ENCODE measurements around the gene ATP6V1E1. TPM values are rescaled to one million over a fixed set of nuclear protein-coding genes. Genes with fewer than 3 reads are reported as not detected.

Gene ATP6V1E1
- total RNA-seq, 1 donor from 2014 or later = 112 TPM

DNA sequence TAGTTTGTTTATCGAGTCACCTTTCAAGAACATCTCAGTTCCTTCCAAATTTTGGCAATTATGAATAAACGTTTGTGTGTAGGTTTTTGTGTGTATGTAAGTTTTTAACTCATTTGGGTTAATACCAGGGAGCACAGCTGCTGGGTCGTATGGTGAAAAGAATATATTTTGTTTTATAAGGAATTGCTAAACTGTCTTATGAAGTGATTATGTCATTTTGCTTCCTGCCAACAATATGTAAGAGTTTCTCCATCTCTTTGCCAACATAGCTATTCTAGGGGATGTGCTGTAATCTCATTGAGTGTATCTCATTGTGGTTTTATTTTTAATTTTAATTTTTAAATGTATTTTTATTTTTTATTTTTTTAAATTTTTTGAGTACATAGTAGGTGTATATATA is 37.3 kb upstream of the ATP6V1E1 start:
- Mint-ChIP-seq H3K4me3 (ENCODE audit: unreplicated experiment) (no peak overlapping the region), H3K27ac (ENCODE audit: unreplicated experiment) (no peak overlapping the region), H3K9me3 (ENCODE audit: unreplicated experiment) (no peaks in the 10 kb centered on the region), H3K4me1 (ENCODE audit: low read depth, unreplicated experiment) (no peaks in the 10 kb centered on the region), H3K27me3 (ENCODE audit: unreplicated experiment) (peaks cover 2% of the 10 kb centered on the region), H3K36me3 (ENCODE audit: unreplicated experiment) (peaks cover 15% of the 10 kb centered on the region)
- no peak for DNase-seq
- TF ChIP-seq, protein P1, sequence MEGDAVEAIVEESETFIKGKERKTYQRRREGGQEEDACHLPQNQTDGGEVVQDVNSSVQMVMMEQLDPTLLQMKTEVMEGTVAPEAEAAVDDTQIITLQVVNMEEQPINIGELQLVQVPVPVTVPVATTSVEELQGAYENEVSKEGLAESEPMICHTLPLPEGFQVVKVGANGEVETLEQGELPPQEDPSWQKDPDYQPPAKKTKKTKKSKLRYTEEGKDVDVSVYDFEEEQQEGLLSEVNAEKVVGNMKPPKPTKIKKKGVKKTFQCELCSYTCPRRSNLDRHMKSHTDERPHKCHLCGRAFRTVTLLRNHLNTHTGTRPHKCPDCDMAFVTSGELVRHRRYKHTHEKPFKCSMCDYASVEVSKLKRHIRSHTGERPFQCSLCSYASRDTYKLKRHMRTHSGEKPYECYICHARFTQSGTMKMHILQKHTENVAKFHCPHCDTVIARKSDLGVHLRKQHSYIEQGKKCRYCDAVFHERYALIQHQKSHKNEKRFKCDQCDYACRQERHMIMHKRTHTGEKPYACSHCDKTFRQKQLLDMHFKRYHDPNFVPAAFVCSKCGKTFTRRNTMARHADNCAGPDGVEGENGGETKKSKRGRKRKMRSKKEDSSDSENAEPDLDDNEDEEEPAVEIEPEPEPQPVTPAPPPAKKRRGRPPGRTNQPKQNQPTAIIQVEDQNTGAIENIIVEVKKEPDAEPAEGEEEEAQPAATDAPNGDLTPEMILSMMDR (IDR thresholded peaks at IDR 0.05; ENCODE audit: partially characterized antibody, unreplicated experiment) = no peak

- Mint-ChIP-seq H3K4me1 (ENCODE audit: low read depth, unreplicated experiment) (no peaks in the 10 kb centered on the region), H3K27me3 (ENCODE audit: unreplicated experiment) (peaks cover 2% of the 10 kb centered on the region), H3K36me3 (ENCODE audit: unreplicated experiment) (peaks cover 15% of the 10 kb centered on the region), H3K27ac (ENCODE audit: unreplicated experiment) (no peak overlapping the region), H3K9me3 (ENCODE audit: unreplicated experiment) (peaks cover 2% of the 10 kb centered on the region), H3K4me3 (ENCODE audit: unreplicated experiment) (no peak overlapping the region)
- TF ChIP-seq, protein P1 (IDR thresholded peaks at IDR 0.05; ENCODE audit: partially characterized antibody, unreplicated experiment) = no peak
- DNase-seq = no peak
These were observed 36.7 kb upstream of the ATP6V1E1 start for GRCh38 chr22:17665248-17665647.

GRCh38 chr22:17664414-17665055 is 36.0 kb upstream of the ATP6V1E1 start:
- Mint-ChIP-seq H3K4me1 (ENCODE audit: low read depth, unreplicated experiment) (no peaks in the 10 kb centered on the region), H3K36me3 (ENCODE audit: unreplicated experiment) (peaks cover 15% of the 10 kb centered on the region), H3K4me3 (ENCODE audit: unreplicated experiment) (no peak overlapping the region), H3K9me3 (ENCODE audit: unreplicated experiment) (peaks cover 2% of the 10 kb centered on the region), H3K27ac (ENCODE audit: unreplicated experiment) (no peak overlapping the region), H3K27me3 (ENCODE audit: unreplicated experiment) (peaks cover 2% of the 10 kb centered on the region)
- TF ChIP-seq, protein P1 (IDR thresholded peaks at IDR 0.05; ENCODE audit: partially characterized antibody, unreplicated experiment) = no peak
- no peak for DNase-seq

DNA sequence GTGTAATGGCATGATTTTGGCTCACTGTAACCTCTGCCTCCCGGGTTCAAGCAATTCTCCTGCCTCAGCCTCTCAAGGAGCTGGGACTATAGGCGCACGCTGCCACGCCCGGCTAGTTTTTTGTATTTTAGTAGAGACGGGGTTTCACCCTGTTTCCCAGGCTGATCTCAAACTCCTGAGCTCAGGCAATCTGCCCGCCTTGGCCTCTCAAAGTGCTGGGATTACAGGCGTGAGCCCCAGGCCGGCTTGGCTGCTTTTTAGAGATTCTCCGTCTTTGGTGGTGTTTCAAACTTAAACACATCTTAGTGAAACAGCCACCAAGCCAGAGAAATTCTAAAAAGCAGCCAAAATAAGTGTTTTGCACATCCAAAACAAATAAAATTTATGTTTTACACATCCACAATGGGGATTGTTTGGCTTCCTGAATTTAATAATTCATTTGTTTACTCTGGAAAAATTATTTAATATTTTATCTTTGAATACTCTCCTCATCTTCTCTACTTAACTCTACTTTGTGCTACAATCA is 28.4 kb upstream of the ATP6V1E1 start:
- Mint-ChIP-seq H3K9me3 (ENCODE audit: unreplicated experiment) (peaks cover 4% of the 10 kb centered on the region), H3K4me1 (ENCODE audit: low read depth, unreplicated experiment) (peaks cover 2% of the 10 kb centered on the region), H3K27me3 (ENCODE audit: unreplicated experiment) (peaks cover 2% of the 10 kb centered on the region), H3K36me3 (ENCODE audit: unreplicated experiment) (no peaks in the 10 kb centered on the region), H3K4me3 (ENCODE audit: unreplicated experiment) (no peak overlapping the region), H3K27ac (ENCODE audit: unreplicated experiment) (no peak overlapping the region)
- TF ChIP-seq, protein P1 (IDR thresholded peaks at IDR 0.05; ENCODE audit: partially characterized antibody, unreplicated experiment) = no peak
- DNase-seq = no peak

DNA sequence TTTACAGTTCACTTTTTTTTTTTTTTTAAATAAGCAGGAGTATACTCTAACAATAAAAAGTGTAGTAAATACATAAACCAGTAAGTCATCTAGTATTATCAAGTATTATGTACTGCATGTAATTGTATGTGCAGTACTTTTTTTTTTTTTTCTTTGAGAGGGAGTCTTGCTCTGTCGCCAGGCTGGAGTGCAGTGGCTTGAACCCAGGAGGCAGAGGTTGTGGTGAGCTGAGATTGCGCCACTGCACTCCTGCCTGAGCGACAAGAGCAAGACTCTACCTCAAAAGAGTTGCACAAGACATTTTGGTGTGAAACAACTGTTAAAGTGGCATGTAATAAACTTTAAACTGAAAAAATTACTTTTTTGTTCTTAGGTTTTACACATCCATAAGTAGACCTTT is 26.7 kb upstream of the ATP6V1E1 start:
- TF ChIP-seq, protein P1 (IDR thresholded peaks at IDR 0.05; ENCODE audit: partially characterized antibody, unreplicated experiment) = no peak

More for the DNA sequence above, 26.7 kb upstream of the ATP6V1E1 start:
- H3K4me1 Mint-ChIP-seq (ENCODE audit: low read depth, unreplicated experiment) = peaks cover 2% of the 10 kb centered on the region
- H3K9me3 Mint-ChIP-seq (ENCODE audit: unreplicated experiment) = peaks cover 3% of the 10 kb centered on the region
- H3K4me3 Mint-ChIP-seq (ENCODE audit: unreplicated experiment) = no peak overlapping the region
- H3K27ac Mint-ChIP-seq (ENCODE audit: unreplicated experiment) = no peak overlapping the region
- no peak for DNase-seq
- peaks cover 2% of the 10 kb centered on the region for H3K27me3 Mint-ChIP-seq (ENCODE audit: unreplicated experiment)
- H3K36me3 Mint-ChIP-seq (ENCODE audit: unreplicated experiment) = no peaks in the 10 kb centered on the region
